HUES64 (cell line): ENCODE data around the gene S1PR1.

Experiments used
- H3K27ac ChIP-seq: 2 replicates; pipeline ENCODE4 v1.7.0; 2013; ENCODE audit warnings: low read depth, low read length, inconsistent platforms
- H3K27me3 ChIP-seq: 2 replicates; pipeline ENCODE4 v1.6.1; 2013; ENCODE audit warnings: mild to moderate bottlenecking, low read length; ENCODE audit not compliant: insufficient read depth
- H3K36me3 ChIP-seq: 2 replicates; pipeline ENCODE4 v1.6.1; 2013; ENCODE audit warnings: mild to moderate bottlenecking, low read length; ENCODE audit not compliant: insufficient read depth
- H3K4me1 ChIP-seq: 2 replicates; pipeline ENCODE4 v1.6.1; 2013; ENCODE audit warnings: mild to moderate bottlenecking, low read length, moderate library complexity; ENCODE audit not compliant: insufficient read depth
- H3K4me3 ChIP-seq: 2 replicates; pipeline ENCODE4 v1.5.1; 2013; ENCODE audit warnings: mild to moderate bottlenecking, low read length, moderate library complexity
- H3K9ac ChIP-seq: 2 replicates; pipeline ENCODE4 v1.6.1; 2013; ENCODE audit warnings: mild to moderate bottlenecking, low read depth, low read length
- H3K9me3 ChIP-seq: 2 replicates; pipeline ENCODE4 v1.6.1; 2013; ENCODE audit warnings: low read depth, low read length; ENCODE audit not compliant: insufficient read depth
- WGBS: fragments of 150-250, 120-280 bp; methylation state at CpG from one replicate; pipeline ENCODE4 v1.1.7; 2013; ENCODE audit warnings: missing lambda C conversion rate; 5-methylcytosine and 5-hydroxymethylcytosine counted together

The S1PR1 gene

GRCh38 chr1:101265684-101266083 lies 28.9 kb downstream of the S1PR1 start:
- Histone ChIP-seq H3K27me3 (no peaks in the 10 kb centered on the region), H3K27ac (no peak overlapping the region), H3K9me3 (no peaks in the 10 kb centered on the region), H3K4me3 (no peak overlapping the region), H3K36me3 (no peaks in the 10 kb centered on the region), H3K9ac (no peak overlapping the region), H3K4me1 (peaks cover 17% of the 10 kb centered on the region)
- 95% methylated on average over 1 of the region's 2 CpGs for WGBS

- H3K36me3 ChIP-seq: no peaks in the 10 kb centered on the region
- H3K4me3 ChIP-seq: no peak overlapping the region
- no peaks in the 10 kb centered on the region for H3K9me3 ChIP-seq
- H3K27ac ChIP-seq: no peak overlapping the region
- no peaks in the 10 kb centered on the region for H3K27me3 ChIP-seq
- no peak overlapping the region for H3K9ac ChIP-seq
- 100% methylated on average over 1 of the region's 2 CpGs for WGBS
- H3K4me1 ChIP-seq: peaks cover 10% of the 10 kb centered on the region
Observed at GRCh38 chr1:101267082-101267481, 30.3 kb downstream of the S1PR1 start.

GRCh38 chr1:101268893-101269292 lies 32.1 kb downstream of the S1PR1 start:
- Histone ChIP-seq H3K9ac (no peak overlapping the region), H3K9me3 (no peaks in the 10 kb centered on the region), H3K27ac (no peak overlapping the region), H3K4me3 (no peak overlapping the region), H3K4me1 (no peaks in the 10 kb centered on the region), H3K36me3 (no peaks in the 10 kb centered on the region), H3K27me3 (no peaks in the 10 kb centered on the region)
- WGBS: 96% methylated on average over 1 of the region's 2 CpGs

- Histone ChIP-seq H3K9ac (no peak overlapping the region), H3K9me3 (no peaks in the 10 kb centered on the region), H3K27me3 (no peaks in the 10 kb centered on the region), H3K4me3 (no peak overlapping the region), H3K27ac (no peak overlapping the region), H3K4me1 (no peaks in the 10 kb centered on the region), H3K36me3 (no peaks in the 10 kb centered on the region)
- WGBS: 89% methylated on average over 2 of the region's 5 CpGs
Observed at GRCh38 chr1:101275672-101276071, 38.9 kb downstream of the S1PR1 start.

- no peaks in the 10 kb centered on the region for H3K36me3 ChIP-seq
- H3K27ac ChIP-seq: no peak overlapping the region
- H3K9me3 ChIP-seq: no peaks in the 10 kb centered on the region
- H3K27me3 ChIP-seq: no peaks in the 10 kb centered on the region
- WGBS: 93% methylated on average over 4 of the region's 6 CpGs
- H3K9ac ChIP-seq: no peak overlapping the region
- no peak overlapping the region for H3K4me3 ChIP-seq
- no peaks in the 10 kb centered on the region for H3K4me1 ChIP-seq
Observed at GRCh38 chr1:101276818-101277217, 40.0 kb downstream of the S1PR1 start.

- H3K9me3 ChIP-seq: no peaks in the 10 kb centered on the region
- no peaks in the 10 kb centered on the region for H3K4me1 ChIP-seq
- no peak overlapping the region for H3K4me3 ChIP-seq
- H3K27me3 ChIP-seq: no peaks in the 10 kb centered on the region
- H3K36me3 ChIP-seq: no peaks in the 10 kb centered on the region
- 94% methylated on average over 3 of the region's 4 CpGs for WGBS
- H3K27ac ChIP-seq: no peak overlapping the region
- H3K9ac ChIP-seq: no peak overlapping the region
Observed at GRCh38 chr1:101278238-101278637, 41.4 kb downstream of the S1PR1 start.

- WGBS: 91% methylated on average over 3 of the region's 3 CpGs
- Histone ChIP-seq H3K36me3 (no peaks in the 10 kb centered on the region), H3K27ac (no peak overlapping the region), H3K27me3 (no peaks in the 10 kb centered on the region), H3K9ac (no peak overlapping the region), H3K9me3 (no peaks in the 10 kb centered on the region), H3K4me1 (no peaks in the 10 kb centered on the region), H3K4me3 (no peak overlapping the region)
Observed at GRCh38 chr1:101278845-101279244, 42.0 kb downstream of the S1PR1 start.

GRCh38 chr1:101280049-101280592 lies 43.3 kb downstream of the S1PR1 start:
- no CpG with 5 or more reads among the region's 1 CpG for WGBS
- H3K9ac ChIP-seq: no peak overlapping the region
- H3K27me3 ChIP-seq: no peaks in the 10 kb centered on the region

GRCh38 chr1:101280942-101281654 lies 44.3 kb downstream of the S1PR1 start:
- no peak overlapping the region for H3K27ac ChIP-seq
- WGBS: 93% methylated on average over 3 of the region's 4 CpGs

More at GRCh38 chr1:101280049-101280592, 43.3 kb downstream of the S1PR1 start:
- Histone ChIP-seq H3K9me3 (no peaks in the 10 kb centered on the region), H3K27ac (no peak overlapping the region), H3K4me1 (no peaks in the 10 kb centered on the region; the same call in 1 of the 2 replicates), H3K36me3 (no peaks in the 10 kb centered on the region), H3K4me3 (no peak overlapping the region)

GRCh38 chr1:101281751-101282150 lies 44.9 kb downstream of the S1PR1 start:
- WGBS: 96% methylated on average over 3 of the region's 3 CpGs
- Histone ChIP-seq H3K4me3 (no peak overlapping the region), H3K4me1 (no peaks in the 10 kb centered on the region; the same call in 1 of the 2 replicates), H3K36me3 (no peaks in the 10 kb centered on the region), H3K27ac (no peak overlapping the region), H3K27me3 (no peaks in the 10 kb centered on the region), H3K9ac (no peak overlapping the region), H3K9me3 (no peaks in the 10 kb centered on the region)

More at GRCh38 chr1:101280942-101281654, 44.3 kb downstream of the S1PR1 start:
- H3K4me3 ChIP-seq: no peak overlapping the region
- H3K27me3 ChIP-seq: no peaks in the 10 kb centered on the region
- H3K4me1 ChIP-seq: no peaks in the 10 kb centered on the region; the same call in 1 of the 2 replicates
- no peak overlapping the region for H3K9ac ChIP-seq
- H3K9me3 ChIP-seq: no peaks in the 10 kb centered on the region
- H3K36me3 ChIP-seq: no peaks in the 10 kb centered on the region

- WGBS: 89% methylated on average over 10 of the region's 10 CpGs
- no peaks in the 10 kb centered on the region for H3K9me3 ChIP-seq
- no peak overlapping the region for H3K9ac ChIP-seq
- H3K27me3 ChIP-seq: no peaks in the 10 kb centered on the region
- no peak overlapping the region for H3K27ac ChIP-seq
- no peaks in the 10 kb centered on the region; the same call in 1 of the 2 replicates for H3K4me1 ChIP-seq
- H3K36me3 ChIP-seq: no peaks in the 10 kb centered on the region
- H3K4me3 ChIP-seq: no peak overlapping the region
Observed at GRCh38 chr1:101282314-101283038, 45.7 kb downstream of the S1PR1 start.
